Progenitor cell of endocrine pancreas (in vitro differentiated cells): ENCODE results near the gene ZSWIM4. TPM values are rescaled to one million over a fixed set of nuclear protein-coding genes. Genes with fewer than 3 reads are reported as not detected.
"Not testable (repeated sequence)": the region's sequence is repeated elsewhere in the genome, so short reads cannot be mapped to it uniquely, and the experiment has no call there.

Source experiments
- DNase-seq: peaks from one replicate; pipeline ENCODE4 v3.0.0; 2021; ENCODE audit warnings: low spot score; ENCODE audit not compliant: unreplicated experiment
- H3K27ac Mint-ChIP-seq: 2 replicates; pipeline ENCODE4 v1.8.0; 2021; ENCODE audit warnings: mild to moderate bottlenecking, moderate library complexity, mixed read lengths
- H3K27me3 Mint-ChIP-seq: 2 replicates; pipeline ENCODE4 v1.8.0; 2021; ENCODE audit warnings: mixed read lengths
- H3K36me3 Mint-ChIP-seq: 2 replicates; pipeline ENCODE4 v1.8.0; 2022; ENCODE audit warnings: mixed read lengths; ENCODE audit not compliant: insufficient read depth
- H3K4me1 Mint-ChIP-seq: 2 replicates; pipeline ENCODE4 v1.8.0; 2021; ENCODE audit warnings: low read depth, mixed read lengths
- H3K4me3 Mint-ChIP-seq: 2 replicates; pipeline ENCODE4 v1.8.0; 2021; ENCODE audit warnings: low read depth, mild to moderate bottlenecking, moderate library complexity, mixed read lengths
- H3K9me3 Mint-ChIP-seq: 2 replicates; pipeline ENCODE4 v1.8.0; 2021; ENCODE audit warnings: low read depth, mixed read lengths
- total RNA-seq: library from RNA; stranded (reverse); gene quantifications from 2 replicates; pipeline ENCODE4 v1.2.1, GENCODE V29; 2021
- TF ChIP-seq, protein P1 (sequence below): fragments of 200-600 bp; sonication (generic); IDR thresholded peaks from one replicate; pipeline ENCODE4 v1.5.0; 2021; ENCODE audit warnings: antibody characterized with exemption, mild to moderate bottlenecking; ENCODE audit not compliant: unreplicated experiment

ZSWIM4 gene
- total RNA-seq, 1 donor from 2014 or later, result 34.6 TPM

DNA sequence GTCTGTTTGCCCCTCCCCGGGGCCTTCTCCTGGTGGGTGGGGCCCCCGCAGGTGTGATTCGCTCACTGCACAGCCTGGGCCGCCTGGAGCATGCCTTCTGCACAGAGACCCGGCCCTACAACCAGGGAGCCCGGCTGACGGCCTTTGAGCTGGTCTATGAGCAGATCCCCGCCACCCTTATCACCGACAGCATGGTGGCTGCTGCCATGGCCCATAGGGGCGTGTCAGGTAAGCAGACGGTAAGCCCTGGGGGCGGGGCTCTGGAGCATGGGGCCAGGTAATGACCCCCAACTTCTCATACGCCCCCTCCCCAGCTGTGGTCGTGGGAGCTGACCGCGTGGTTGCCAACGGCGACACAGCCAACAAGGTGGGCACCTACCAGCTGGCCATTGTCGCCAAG lies 26.7 kb upstream of the ZSWIM4 start:
- TF ChIP-seq, protein P1, sequence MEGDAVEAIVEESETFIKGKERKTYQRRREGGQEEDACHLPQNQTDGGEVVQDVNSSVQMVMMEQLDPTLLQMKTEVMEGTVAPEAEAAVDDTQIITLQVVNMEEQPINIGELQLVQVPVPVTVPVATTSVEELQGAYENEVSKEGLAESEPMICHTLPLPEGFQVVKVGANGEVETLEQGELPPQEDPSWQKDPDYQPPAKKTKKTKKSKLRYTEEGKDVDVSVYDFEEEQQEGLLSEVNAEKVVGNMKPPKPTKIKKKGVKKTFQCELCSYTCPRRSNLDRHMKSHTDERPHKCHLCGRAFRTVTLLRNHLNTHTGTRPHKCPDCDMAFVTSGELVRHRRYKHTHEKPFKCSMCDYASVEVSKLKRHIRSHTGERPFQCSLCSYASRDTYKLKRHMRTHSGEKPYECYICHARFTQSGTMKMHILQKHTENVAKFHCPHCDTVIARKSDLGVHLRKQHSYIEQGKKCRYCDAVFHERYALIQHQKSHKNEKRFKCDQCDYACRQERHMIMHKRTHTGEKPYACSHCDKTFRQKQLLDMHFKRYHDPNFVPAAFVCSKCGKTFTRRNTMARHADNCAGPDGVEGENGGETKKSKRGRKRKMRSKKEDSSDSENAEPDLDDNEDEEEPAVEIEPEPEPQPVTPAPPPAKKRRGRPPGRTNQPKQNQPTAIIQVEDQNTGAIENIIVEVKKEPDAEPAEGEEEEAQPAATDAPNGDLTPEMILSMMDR, result no peak
- no peaks in the 10 kb centered on the region for H3K27me3 Mint-ChIP-seq
- no peak overlapping the region for H3K27ac Mint-ChIP-seq
- H3K4me1 Mint-ChIP-seq, result peaks cover 6% of the 10 kb centered on the region
- no peaks in the 10 kb centered on the region for H3K9me3 Mint-ChIP-seq
- no peak for DNase-seq
- H3K4me3 Mint-ChIP-seq, result no peak overlapping the region
- peaks cover 4% of the 10 kb centered on the region for H3K36me3 Mint-ChIP-seq

DNA sequence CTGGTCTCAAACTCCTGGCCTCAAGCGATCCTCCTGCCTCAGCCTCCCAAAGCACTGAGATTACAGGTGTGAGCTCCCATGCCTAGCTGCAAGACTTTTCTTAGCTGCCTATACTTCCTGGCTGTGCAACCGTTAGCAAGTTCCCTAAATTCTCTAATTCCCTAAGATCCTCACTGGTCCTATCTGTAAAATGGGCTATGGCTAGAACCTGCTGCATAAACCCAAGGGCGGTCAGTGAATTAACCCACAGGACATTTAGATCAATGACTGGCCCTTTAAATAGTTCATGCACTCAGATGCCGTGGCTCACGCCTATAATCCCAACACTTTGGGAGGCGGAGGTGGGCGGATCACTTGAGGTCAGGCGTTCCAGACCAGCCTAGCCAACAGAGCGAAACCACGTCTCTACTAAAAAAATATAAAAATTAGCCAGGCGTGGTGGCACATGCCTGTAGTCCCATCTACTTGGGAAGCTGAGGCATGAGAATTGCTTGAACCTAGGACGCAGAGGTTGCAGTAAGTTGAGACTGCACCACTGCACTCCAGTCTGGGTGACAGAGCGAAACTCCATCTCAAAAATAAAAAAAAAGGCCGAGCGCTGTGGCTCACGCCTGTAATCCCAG lies 25.1 kb upstream of the ZSWIM4 start:
- Mint-ChIP-seq H3K4me1 (peaks cover 12% of the 10 kb centered on the region), H3K36me3 (peaks cover 4% of the 10 kb centered on the region), H3K4me3 (no peak overlapping the region), H3K27me3 (no peaks in the 10 kb centered on the region), H3K9me3 (no peaks in the 10 kb centered on the region), H3K27ac (no peak overlapping the region)
- no peak for DNase-seq
- TF ChIP-seq, protein P1, result no peak

GRCh38 chr19:13774217-13775191 lies 20.7 kb upstream of the ZSWIM4 start, which contains the start of gene C19orf53:
TSS of gene C19orf53 (plus strand) at chr19:13774456. CDS start at chr19:13774478, 22 bp downstream.
- no peaks in the 10 kb centered on the region for H3K9me3 Mint-ChIP-seq
- peaks cover 16% of the 10 kb centered on the region for H3K36me3 Mint-ChIP-seq
- H3K27me3 Mint-ChIP-seq, result no peaks in the 10 kb centered on the region
- H3K4me1 Mint-ChIP-seq, result peaks cover 18% of the 10 kb centered on the region
- peak within 1 kb of the TSS; percentile 94 for H3K27ac Mint-ChIP-seq
- H3K4me3 Mint-ChIP-seq, result peak within 1 kb of the TSS; percentile 90
- peak; percentile 56 for DNase-seq
- TF ChIP-seq, protein P1, result no peak

GRCh38 chr19:13778398-13778797 lies 16.8 kb upstream of the ZSWIM4 start:
- no peaks in the 10 kb centered on the region for H3K9me3 Mint-ChIP-seq
- no peak overlapping the region for H3K27ac Mint-ChIP-seq
- peaks cover 4% of the 10 kb centered on the region for H3K27me3 Mint-ChIP-seq
- H3K4me1 Mint-ChIP-seq, result peaks cover 20% of the 10 kb centered on the region
- DNase-seq, result no peak
- H3K36me3 Mint-ChIP-seq, result peaks cover 15% of the 10 kb centered on the region
- TF ChIP-seq, protein P1, result no peak
- no peak overlapping the region for H3K4me3 Mint-ChIP-seq

- TF ChIP-seq, protein P1, result no peak
- no peak overlapping the region for H3K4me3 Mint-ChIP-seq
- H3K4me1 Mint-ChIP-seq, result peaks cover 21% of the 10 kb centered on the region
- no peak overlapping the region for H3K27ac Mint-ChIP-seq
- H3K9me3 Mint-ChIP-seq, result no peaks in the 10 kb centered on the region
- no peak for DNase-seq
- H3K27me3 Mint-ChIP-seq, result peaks cover 4% of the 10 kb centered on the region
- peaks cover 15% of the 10 kb centered on the region for H3K36me3 Mint-ChIP-seq
Measured at GRCh38 chr19:13778847-13779246, 16.4 kb upstream of the ZSWIM4 start.

DNA sequence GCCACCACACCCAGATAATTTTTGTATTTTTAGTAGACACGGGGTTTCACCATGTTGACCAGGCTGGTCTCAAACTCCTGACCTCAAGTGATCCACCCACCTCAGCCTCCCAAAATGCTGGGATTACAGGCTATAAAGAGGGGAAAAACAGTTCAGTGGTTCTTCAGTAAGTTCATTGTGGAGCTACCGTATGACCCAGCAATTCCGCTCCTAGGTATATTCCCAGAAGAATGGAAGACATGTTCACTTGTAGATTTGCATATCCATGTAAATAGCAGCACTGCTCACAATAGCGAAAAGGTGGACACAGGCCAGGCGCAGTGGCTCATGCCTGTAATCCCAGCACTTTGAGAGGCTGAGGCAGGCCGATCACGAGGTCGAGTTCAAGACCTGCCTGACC lies 15.4 kb upstream of the ZSWIM4 start:
- not testable (repeated sequence) for DNase-seq, H3K27ac Mint-ChIP-seq, H3K9me3 Mint-ChIP-seq, H3K27me3 Mint-ChIP-seq, H3K4me3 Mint-ChIP-seq
- Mint-ChIP-seq H3K4me1 (peaks cover 16% of the 10 kb centered on the region), H3K36me3 (peaks cover 15% of the 10 kb centered on the region)
